A549 (cell line): Measurements from ENCODE around the gene TRMT1.

Experiments used
- BCL3 ChIP-seq: fragments of >200 bp; sonication (Bioruptor Twin); formaldehyde crosslinking; IDR thresholded peaks from 3 replicates; pipeline ENCODE4 v1.6.1; 2016
- POLR2A ChIP-seq: IDR thresholded peaks from 2 replicates; pipeline ENCODE4 v1.6.1; 2012; ENCODE audit warnings: mild to moderate bottlenecking, low read length

GRCh38 chr19:13072188-13072908 lies 44.2 kb downstream of the TRMT1 start:
- TF ChIP-seq POLR2A (no peak), BCL3 (no peak)
